Mesendoderm (in vitro differentiated cells): ENCODE measurements around the gene RPP40.

ENCODE experiments used
- DNase-seq: peaks from one replicate; pipeline ENCODE4 v3.0.0; 2013
- H2AK5ac ChIP-seq: 2 replicates; pipeline ENCODE4 v1.6.1; 2013; ENCODE audit warnings: low read length, inconsistent platforms
- H2BK120ac ChIP-seq: 2 replicates; pipeline ENCODE4 v1.6.1; 2013; ENCODE audit warnings: low read depth, mild to moderate bottlenecking, low read length, moderate library complexity, mixed read lengths
- H2BK15ac ChIP-seq: replicated peaks from 2 replicates; pipeline ENCODE4 v1.6.1; 2013; ENCODE audit warnings: low read depth, mild to moderate bottlenecking, moderate library complexity
- H2BK5ac ChIP-seq: 2 replicates; pipeline ENCODE4 v1.6.1; 2013; ENCODE audit warnings: low read length, inconsistent platforms
- H3K18ac ChIP-seq: 2 replicates; pipeline ENCODE4 v1.6.1; 2013; ENCODE audit warnings: mild to moderate bottlenecking, low read length, mixed read lengths
- H3K23ac ChIP-seq: one replicate; pipeline ENCODE4 v1.6.1; 2013; ENCODE audit warnings: low read length
- H3K27ac ChIP-seq: 2 replicates; pipeline ENCODE4 v1.5.1; 2013; ENCODE audit warnings: low read depth, mild to moderate bottlenecking, inconsistent platforms, low read length, moderate library complexity
- H3K27me3 ChIP-seq: 2 replicates; pipeline ENCODE4 v1.6.1; 2013; ENCODE audit warnings: low read length, control low read depth, mild to moderate bottlenecking, inconsistent platforms; ENCODE audit not compliant: insufficient read depth, poor library complexity
- H3K36me3 ChIP-seq: 2 replicates; pipeline ENCODE4 v1.6.1; 2013; ENCODE audit warnings: low read length, inconsistent platforms; ENCODE audit not compliant: control insufficient read depth, insufficient read depth
- H3K4ac ChIP-seq: one replicate; pipeline ENCODE4 v1.6.1; 2013; ENCODE audit warnings: low read depth, mild to moderate bottlenecking, low read length, moderate library complexity
- H3K4me1 ChIP-seq: 2 replicates; pipeline ENCODE4 v1.6.1; 2013; ENCODE audit warnings: low read depth, low read length, inconsistent platforms; ENCODE audit not compliant: control insufficient read depth
- H3K4me2 ChIP-seq: 2 replicates; pipeline ENCODE4 v1.6.1; 2013; ENCODE audit warnings: low read length
- H3K4me3 ChIP-seq: 2 replicates; pipeline ENCODE4 v1.5.1; 2013; ENCODE audit warnings: mild to moderate bottlenecking, low read length
- H3K56ac ChIP-seq: one replicate; pipeline ENCODE4 v1.6.1; 2013; ENCODE audit warnings: low read length
- H3K79me1 ChIP-seq: 2 replicates; pipeline ENCODE4 v1.6.1; 2013; ENCODE audit warnings: low read length, inconsistent platforms
- H3K79me2 ChIP-seq: 2 replicates; pipeline ENCODE4 v1.6.1; 2013; ENCODE audit warnings: mild to moderate bottlenecking, low read length; ENCODE audit not compliant: control insufficient read depth, insufficient read depth
- H3K9ac ChIP-seq: 2 replicates; pipeline ENCODE4 v1.6.1; 2013; ENCODE audit warnings: low read length, inconsistent platforms
- H4K5ac ChIP-seq: one replicate; pipeline ENCODE4 v1.6.1; 2013; ENCODE audit warnings: low read length
- H4K8ac ChIP-seq: one replicate; pipeline ENCODE4 v1.6.1; 2013; ENCODE audit warnings: low read depth, mild to moderate bottlenecking, control low read depth, low read length, moderate library complexity
- WGBS: extraction: QIAGEN DNeasy Blood & Tissue Kit; methylation state at CpG from one replicate; pipeline ENCODE4 v1.1.7; 2013; ENCODE audit warnings: low lambda C conversion rate, missing lambda C conversion rate; ENCODE audit not compliant: insufficient coverage; ENCODE audit errors: extremely low coverage; 5-methylcytosine and 5-hydroxymethylcytosine counted together

RPP40 gene

DNA sequence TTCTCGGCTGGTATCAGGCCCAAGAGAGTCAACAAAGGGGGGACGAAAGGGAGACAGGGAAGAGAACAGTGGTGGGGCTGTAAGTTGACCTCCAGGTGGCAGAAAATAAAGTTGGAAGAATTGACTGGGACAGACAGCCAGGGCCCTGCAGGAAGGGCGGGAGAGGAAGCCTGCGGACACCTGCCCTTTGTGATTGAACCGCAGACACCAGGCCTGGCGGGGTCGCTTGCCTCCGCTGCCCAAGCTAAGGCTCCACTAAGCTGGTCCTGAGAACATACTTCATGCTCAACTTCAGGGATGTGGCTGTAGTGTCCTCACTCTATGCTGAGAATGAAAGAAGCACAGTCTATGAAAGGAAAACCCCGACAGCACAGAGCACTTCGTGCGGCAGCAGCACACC, 53.8 kb downstream of the RPP40 start:
- DNase-seq: no peak
- no peak overlapping the region for H3K27ac ChIP-seq
- no peaks in the 10 kb centered on the region for H3K27me3 ChIP-seq
- no peak overlapping the region for H2BK120ac ChIP-seq
- H3K4ac ChIP-seq: no peak overlapping the region
- no peaks in the 10 kb centered on the region for H3K79me2 ChIP-seq
- H3K4me2 ChIP-seq: no peak overlapping the region
- H3K23ac ChIP-seq: no peak overlapping the region
- no peak overlapping the region for H3K4me3 ChIP-seq
- no peak overlapping the region for H4K8ac ChIP-seq
- H2AK5ac ChIP-seq: no peak overlapping the region
- WGBS: no CpG with 5 or more reads among the region's 11 CpGs
- no peak overlapping the region for H4K5ac ChIP-seq
- no peak overlapping the region for H2BK15ac ChIP-seq
- no peak overlapping the region for H3K9ac ChIP-seq
- H3K36me3 ChIP-seq: peaks cover 3% of the 10 kb centered on the region
- no peak overlapping the region for H3K56ac ChIP-seq
- H2BK5ac ChIP-seq: no peak overlapping the region
- peaks cover 4% of the 10 kb centered on the region for H3K4me1 ChIP-seq
- no peak overlapping the region for H3K18ac ChIP-seq
- no peaks in the 10 kb centered on the region for H3K79me1 ChIP-seq

GRCh38 chr6:4948781-4949450, 54.9 kb downstream of the RPP40 start:
- H3K23ac ChIP-seq: no peak overlapping the region
- H2BK120ac ChIP-seq: no peak overlapping the region
- H3K56ac ChIP-seq: no peak overlapping the region
- H3K4me2 ChIP-seq: no peak overlapping the region
- H2AK5ac ChIP-seq: no peak overlapping the region
- H3K4me1 ChIP-seq: peaks cover 4% of the 10 kb centered on the region
- no peak overlapping the region for H3K4ac ChIP-seq
- no peak overlapping the region for H3K4me3 ChIP-seq
- H3K79me2 ChIP-seq: no peaks in the 10 kb centered on the region
- H2BK15ac ChIP-seq: no peak overlapping the region
- H3K18ac ChIP-seq: no peak overlapping the region
- H3K27me3 ChIP-seq: no peaks in the 10 kb centered on the region
- H3K79me1 ChIP-seq: no peaks in the 10 kb centered on the region
- WGBS: no CpG with 5 or more reads among the region's 15 CpGs
- H2BK5ac ChIP-seq: no peak overlapping the region
- no peak overlapping the region for H3K27ac ChIP-seq
- H3K9ac ChIP-seq: no peak overlapping the region
- H3K36me3 ChIP-seq: peaks cover 3% of the 10 kb centered on the region
- DNase-seq: no peak
- H4K8ac ChIP-seq: no peak overlapping the region
- no peak overlapping the region for H4K5ac ChIP-seq

DNA sequence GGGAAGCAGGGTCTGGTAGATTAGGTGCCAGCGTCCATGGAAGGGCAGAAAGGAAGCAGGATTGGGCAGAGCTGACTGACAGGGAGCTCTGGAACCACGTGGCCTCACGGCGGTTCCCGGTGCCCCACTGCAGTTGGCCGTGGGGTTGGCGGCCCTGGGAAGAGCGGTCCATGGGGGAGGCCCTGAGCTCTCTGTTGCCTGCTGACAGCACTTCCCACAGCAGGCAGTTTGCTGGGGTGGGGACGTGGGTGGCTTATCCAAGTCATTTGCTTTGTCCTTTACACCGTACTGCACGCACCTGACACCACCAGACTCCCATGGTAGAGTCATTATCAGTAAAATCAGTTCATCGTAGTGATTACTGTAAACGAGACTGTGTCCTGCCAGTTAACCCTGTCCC, 56.1 kb downstream of the RPP40 start:
- no peak for DNase-seq
- Histone ChIP-seq H3K4me2 (no peak overlapping the region), H3K18ac (no peak overlapping the region), H3K4me1 (peaks cover 4% of the 10 kb centered on the region), H3K9ac (no peak overlapping the region), H2BK5ac (no peak overlapping the region), H3K79me2 (no peaks in the 10 kb centered on the region), H3K56ac (no peak overlapping the region), H3K23ac (no peak overlapping the region), H3K27me3 (no peaks in the 10 kb centered on the region), H3K27ac (no peak overlapping the region), H2BK15ac (no peak overlapping the region), H3K79me1 (no peaks in the 10 kb centered on the region), H4K5ac (no peak overlapping the region), H3K36me3 (peaks cover 3% of the 10 kb centered on the region), H4K8ac (no peak overlapping the region), H2AK5ac (no peak overlapping the region), H2BK120ac (no peak overlapping the region), H3K4ac (no peak overlapping the region), H3K4me3 (no peak overlapping the region)
- WGBS: no CpG with 5 or more reads among the region's 13 CpGs

DNA sequence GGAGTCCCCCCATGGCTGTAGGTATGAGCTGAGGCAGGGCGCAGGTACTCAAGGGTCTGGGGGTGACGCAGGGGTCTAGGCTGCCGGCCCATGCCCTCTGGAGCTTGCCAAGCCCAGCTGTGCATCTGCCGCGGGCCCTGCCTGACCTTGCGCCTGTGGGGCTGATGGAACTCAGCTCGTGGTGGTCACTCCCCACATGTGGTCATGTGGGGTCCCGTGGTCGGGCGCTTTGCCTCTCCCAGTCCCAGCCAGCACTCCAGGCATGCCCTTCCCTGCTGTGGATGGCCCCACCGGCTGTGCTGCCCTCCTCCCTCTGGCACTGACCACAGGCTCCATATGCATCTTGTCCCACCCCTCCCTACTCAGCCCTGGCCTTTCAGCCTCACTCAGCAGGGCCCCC, 57.3 kb downstream of the RPP40 start:
- H4K8ac ChIP-seq: no peak overlapping the region
- H3K4me3 ChIP-seq: no peak overlapping the region
- H2BK15ac ChIP-seq: no peak overlapping the region
- H3K18ac ChIP-seq: no peak overlapping the region
- H3K4me2 ChIP-seq: no peak overlapping the region
- H3K36me3 ChIP-seq: peaks cover 3% of the 10 kb centered on the region
- no peaks in the 10 kb centered on the region for H3K27me3 ChIP-seq
- no peak for DNase-seq
- H3K56ac ChIP-seq: no peak overlapping the region
- H3K79me2 ChIP-seq: no peaks in the 10 kb centered on the region
- no peak overlapping the region for H2AK5ac ChIP-seq
- H3K23ac ChIP-seq: no peak overlapping the region
- no peak overlapping the region for H3K4ac ChIP-seq
- H2BK5ac ChIP-seq: no peak overlapping the region
- H3K4me1 ChIP-seq: peaks cover 7% of the 10 kb centered on the region
- no peak overlapping the region for H3K9ac ChIP-seq
- no peaks in the 10 kb centered on the region for H3K79me1 ChIP-seq
- H4K5ac ChIP-seq: no peak overlapping the region
- no peak overlapping the region for H2BK120ac ChIP-seq
- no peak overlapping the region for H3K27ac ChIP-seq
- no CpG with 5 or more reads among the region's 11 CpGs for WGBS
